Tracheal epithelial cell (primary cell): ENCODE measurements around the gene ITGB1BP2. TPM values are rescaled to one million over a fixed set of nuclear protein-coding genes. Genes with fewer than 3 reads are reported as not detected.

Source experiments
- total RNA-seq: library from RNA; depleted of rRNA; stranded (reverse); fragments of >200 nt; gene quantifications from 2 replicates; pipeline ENCODE4 v1.2.1, GENCODE V29; 2014

ITGB1BP2 gene
- 0.24 and 1.1 TPM in 2 replicates for total RNA-seq

GRCh38 chrX:71301195-71301924 lies at the start of gene ITGB1BP2:
Gene ITGB1BP2, plus strand, starts transcription at chrX:71301750. Its CDS starts 57 bp downstream, at chrX:71301807.

GRCh38 chrX:71254092-71254963 lies 47.2 kb upstream of the ITGB1BP2 start, which contains the start of gene ZMYM3:
Gene ZMYM3, minus strand, starts transcription at chrX:71254140. Its CDS starts 885 bp downstream, at chrX:71253255.

GRCh38 chrX:71283403-71284143 lies 18.0 kb upstream of the ITGB1BP2 start, which contains the start of gene NONO:
Gene NONO, plus strand, starts transcription at chrX:71283635. Its CDS starts 7,003 bp downstream, at chrX:71290638.

Other genes with a start within 250 kb of the ITGB1BP2 start
- gene SNX12, start 233.4 kb upstream of the ITGB1BP2 start, total RNA-seq: 57.6 and 71.6 TPM in 2 replicates
- gene FOXO4, start 205.9 kb upstream of the ITGB1BP2 start, total RNA-seq: 3.6 and 4.9 TPM in 2 replicates
- not detected in 2 replicates for gene CXorf65, start 195.0 kb upstream of the ITGB1BP2 start, total RNA-seq
- gene IL2RG, start 190.2 kb upstream of the ITGB1BP2 start, total RNA-seq: not detected in 2 replicates
- gene MED12, start 183.2 kb upstream of the ITGB1BP2 start, total RNA-seq: 8.7 and 20.7 TPM in 2 replicates
- not detected in 2 replicates for gene NLGN3, start 156.9 kb upstream of the ITGB1BP2 start, total RNA-seq
- gene GJB1, start 78.5 kb upstream of the ITGB1BP2 start, total RNA-seq: not detected in 2 replicates
- 7.5 and 9.2 TPM in 2 replicates for gene ZMYM3, start 47.6 kb upstream of the ITGB1BP2 start, total RNA-seq
- 273 and 280 TPM in 2 replicates for gene NONO, start 18.1 kb upstream of the ITGB1BP2 start, total RNA-seq
- gene TAF1, start 64.6 kb downstream of the ITGB1BP2 start, total RNA-seq: 18.6 and 24.5 TPM in 2 replicates
- gene OGT, start 231.4 kb downstream of the ITGB1BP2 start, total RNA-seq: 78.6 and 113 TPM in 2 replicates